ENCODE measurements around the gene GATAD2A. TPM values are rescaled to one million over a fixed set of nuclear protein-coding genes. Genes with fewer than 3 reads are reported as not detected.

Gene GATAD2A
- total RNA-seq, 4 donors from 2014 or later = 17.7 to 51.4 (median 40.1) TPM

- H3K27me3 ChIP-seq = no peaks in the 10 kb centered on the region
Measured at GRCh38 chr19:19463348-19464117, 58.1 kb downstream of the GATAD2A start.

GRCh38 chr19:19464339-19465098, 59.0 kb downstream of the GATAD2A start:
- Histone ChIP-seq H3K4me1 (peaks cover 56 to 58% of the 10 kb centered on the region in 2 donors), H3K27me3 (no peaks in the 10 kb centered on the region), H3K4me3 (no peak overlapping the region), H3K36me3 (peaks cover 0 to 34% of the 10 kb centered on the region in 2 donors), H3K9me3 (peaks cover 0 to 16% (median 0%) of the 10 kb centered on the region in 3 donors), H3K27ac (peak overlapping the region; percentile 58 to 85 (median 80))
- intact Hi-C loops (cut with DNase I; ENCODE audit: low total_unique reads) (no loop called here), in situ Hi-C loops (cut with MboI; ENCODE audit: low sequenced_read_pairs in 4 of 4) (no loop called here)
- ATAC-seq = no peak
- no peak for DNase-seq
- no peak for TF ChIP-seq POLR2A (IDR thresholded peaks at IDR 0.05)
- TF ChIP-seq CTCF (IDR thresholded peaks at IDR 0.05 in 4 of 5, conservative IDR thresholded peaks at IDR 0.05 in 1 of 5) = no peak

More at GRCh38 chr19:19463348-19464117, 58.1 kb downstream of the GATAD2A start:
- H3K4me3 ChIP-seq = peak overlapping the region in 2 of 4 donors; percentile 6 to 26
- peaks cover 60 to 65% of the 10 kb centered on the region in 2 donors for H3K4me1 ChIP-seq
- peaks cover 0 to 13% (median 0%) of the 10 kb centered on the region in 3 donors for H3K9me3 ChIP-seq
- ATAC-seq (peak; percentile 14 to 39), DNase-seq (peak in 1 of 2 donors; percentile 66)
- intact Hi-C loops (cut with DNase I; ENCODE audit: low total_unique reads) = no loop called here
- in situ Hi-C loops (cut with MboI; ENCODE audit: low sequenced_read_pairs in 4 of 4) = no loop called here
- H3K36me3 ChIP-seq = peaks cover 0 to 31% of the 10 kb centered on the region in 2 donors
- H3K27ac ChIP-seq = peak overlapping the region; percentile 58 to 85 (median 80)
- TF ChIP-seq POLR2A (IDR thresholded peaks at IDR 0.05) (no peak), CTCF (IDR thresholded peaks at IDR 0.05 in 4 of 5, conservative IDR thresholded peaks at IDR 0.05 in 1 of 5) (no peak)

GRCh38 chr19:19465436-19466070, 60.1 kb downstream of the GATAD2A start:
- no peak overlapping the region for H3K4me3 ChIP-seq
- peaks cover 0 to 16% (median 0%) of the 10 kb centered on the region in 3 donors for H3K9me3 ChIP-seq
- TF ChIP-seq POLR2A (IDR thresholded peaks at IDR 0.05) (no peak), CTCF (IDR thresholded peaks at IDR 0.05 in 4 of 5, conservative IDR thresholded peaks at IDR 0.05 in 1 of 5) (no peak)
- H3K27ac ChIP-seq = peak overlapping the region in 2 of 4 donors; percentile 81 to 85
- no peaks in the 10 kb centered on the region for H3K27me3 ChIP-seq
- ATAC-seq (no peak), DNase-seq (no peak)
- in situ Hi-C loops (cut with MboI; ENCODE audit: low sequenced_read_pairs in 4 of 4) (no loop called here), intact Hi-C loops (cut with DNase I; ENCODE audit: low total_unique reads) (no loop called here)
- H3K4me1 ChIP-seq = peaks cover 46 to 47% of the 10 kb centered on the region in 2 donors
- H3K36me3 ChIP-seq = peaks cover 0 to 34% of the 10 kb centered on the region in 2 donors

- H3K9me3 ChIP-seq = peaks cover 0 to 16% (median 0%) of the 10 kb centered on the region in 3 donors
- H3K27me3 ChIP-seq = no peaks in the 10 kb centered on the region
- peaks cover 0 to 34% of the 10 kb centered on the region in 2 donors for H3K36me3 ChIP-seq
- in situ Hi-C loops (cut with MboI; ENCODE audit: low sequenced_read_pairs in 4 of 4) (no loop called here), intact Hi-C loops (cut with DNase I; ENCODE audit: low total_unique reads) (no loop called here)
- ATAC-seq (no peak), DNase-seq (no peak)
- H3K27ac ChIP-seq = no peak overlapping the region
- peaks cover 39 to 41% of the 10 kb centered on the region in 2 donors for H3K4me1 ChIP-seq
- no peak for TF ChIP-seq CTCF (IDR thresholded peaks at IDR 0.05 in 4 of 5, conservative IDR thresholded peaks at IDR 0.05 in 1 of 5)
- no peak for TF ChIP-seq POLR2A (IDR thresholded peaks at IDR 0.05)
- no peak overlapping the region for H3K4me3 ChIP-seq
Measured at GRCh38 chr19:19466201-19466600, 60.7 kb downstream of the GATAD2A start.
